ENCODE data around the gene SLC10A3. TPM values are rescaled to one million over a fixed set of nuclear protein-coding genes. Genes with fewer than 3 reads are reported as not detected.
A peak's percentile ranks its signal among the peaks of the same experiment; 100 is the strongest.

The SLC10A3 gene, protein sequence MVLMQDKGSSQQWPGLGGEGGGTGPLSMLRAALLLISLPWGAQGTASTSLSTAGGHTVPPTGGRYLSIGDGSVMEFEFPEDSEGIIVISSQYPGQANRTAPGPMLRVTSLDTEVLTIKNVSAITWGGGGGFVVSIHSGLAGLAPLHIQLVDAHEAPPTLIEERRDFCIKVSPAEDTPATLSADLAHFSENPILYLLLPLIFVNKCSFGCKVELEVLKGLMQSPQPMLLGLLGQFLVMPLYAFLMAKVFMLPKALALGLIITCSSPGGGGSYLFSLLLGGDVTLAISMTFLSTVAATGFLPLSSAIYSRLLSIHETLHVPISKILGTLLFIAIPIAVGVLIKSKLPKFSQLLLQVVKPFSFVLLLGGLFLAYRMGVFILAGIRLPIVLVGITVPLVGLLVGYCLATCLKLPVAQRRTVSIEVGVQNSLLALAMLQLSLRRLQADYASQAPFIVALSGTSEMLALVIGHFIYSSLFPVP
- 10.4 and 10.9 TPM in 2 replicates for total RNA-seq
- long read RNA-seq, partial matches to known transcripts = 0 of 3 reads
- long read RNA-seq, other reads (novel, unspliced or antisense) = 0 of 3 reads

- H3K9me3 Mint-ChIP-seq (ENCODE audit: low read depth) = peaks cover 6% of the 10 kb centered on the region
- H3K4me1 Mint-ChIP-seq (ENCODE audit: low read depth) = peaks cover 3% of the 10 kb centered on the region
- H3K36me3 Mint-ChIP-seq (ENCODE audit: insufficient read depth) = peaks cover 2% of the 10 kb centered on the region
- H3K27ac Mint-ChIP-seq = peak within 1 kb of the TSS; percentile 98
- TF ChIP-seq CTCF (IDR thresholded peaks at IDR 0.05; ENCODE audit: unreplicated experiment) = no peak
- peak within 1 kb of the TSS; percentile 78 for H3K4me3 Mint-ChIP-seq (ENCODE audit: low read depth)
- no peaks in the 10 kb centered on the region for H3K27me3 Mint-ChIP-seq
- peak; percentile 81 for DNase-seq (ENCODE audit: low spot score, unreplicated experiment)
These were observed at the start of gene SLC10A3 for GRCh38 chrX:154490414-154491083. TSS of gene SLC10A3 (minus strand) at chrX:154490629. CDS start at chrX:154488940, 1,689 bp downstream.

GRCh38 chrX:154539077-154539476, 48.6 kb upstream of the SLC10A3 start:
- Mint-ChIP-seq H3K4me3 (ENCODE audit: low read depth) (no peak overlapping the region), H3K27me3 (no peaks in the 10 kb centered on the region), H3K4me1 (ENCODE audit: low read depth) (no peaks in the 10 kb centered on the region), H3K36me3 (ENCODE audit: insufficient read depth) (peaks cover 4% of the 10 kb centered on the region), H3K27ac (no peak overlapping the region), H3K9me3 (ENCODE audit: low read depth) (peaks cover 7% of the 10 kb centered on the region)
- TF ChIP-seq CTCF (IDR thresholded peaks at IDR 0.05; ENCODE audit: unreplicated experiment) = no peak
- DNase-seq (ENCODE audit: low spot score, unreplicated experiment) = no peak

GRCh38 chrX:154535892-154536291, 45.5 kb upstream of the SLC10A3 start:
- DNase-seq (ENCODE audit: low spot score, unreplicated experiment) = no peak
- TF ChIP-seq CTCF (IDR thresholded peaks at IDR 0.05; ENCODE audit: unreplicated experiment) = no peak
- Mint-ChIP-seq H3K27ac (no peak overlapping the region), H3K36me3 (ENCODE audit: insufficient read depth) (peaks cover 7% of the 10 kb centered on the region), H3K27me3 (no peaks in the 10 kb centered on the region), H3K4me3 (ENCODE audit: low read depth) (no peak overlapping the region), H3K4me1 (ENCODE audit: low read depth) (no peaks in the 10 kb centered on the region), H3K9me3 (ENCODE audit: low read depth) (peaks cover 5% of the 10 kb centered on the region)

DNA sequence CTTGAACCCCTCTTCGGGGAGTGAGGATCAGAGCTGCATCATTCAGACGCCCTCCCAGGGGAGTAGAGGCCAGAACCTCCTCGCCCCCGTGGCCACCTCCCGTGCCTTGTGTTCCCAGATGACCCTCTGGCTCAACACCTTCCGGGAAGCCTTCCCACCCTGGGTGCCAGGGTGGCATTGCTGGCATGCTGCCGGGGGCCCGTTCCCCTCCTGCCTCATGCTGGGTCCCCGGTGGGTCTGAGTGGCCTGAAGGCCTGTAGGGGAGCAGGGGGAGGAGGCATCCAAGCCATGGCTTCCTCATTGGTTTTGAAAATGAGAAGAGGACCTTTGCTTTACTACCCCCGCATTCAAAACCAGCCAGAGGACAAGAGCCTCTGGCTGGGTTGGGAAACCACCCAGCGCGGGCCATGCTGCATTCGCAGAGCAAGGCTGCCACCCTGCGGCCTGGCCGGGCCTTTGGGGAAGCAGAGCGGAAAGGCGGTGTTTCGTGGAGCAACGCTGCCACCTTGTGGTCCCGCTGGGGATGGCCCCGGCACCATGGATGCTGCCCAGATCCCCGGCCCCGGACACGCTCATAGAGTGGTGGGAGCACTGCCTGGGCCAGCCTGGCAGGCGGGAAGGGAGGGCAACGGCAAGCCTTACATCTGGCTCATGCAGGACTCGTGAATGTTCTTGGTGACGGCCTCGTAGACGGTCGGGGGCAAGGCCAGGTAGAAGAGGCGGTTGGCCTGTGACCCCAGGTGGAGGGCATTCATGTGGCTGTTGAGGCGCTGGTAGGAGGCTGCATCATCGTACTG, 44.3 kb upstream of the SLC10A3 start:
- peak; percentile 92 for TF ChIP-seq CTCF (IDR thresholded peaks at IDR 0.05; ENCODE audit: unreplicated experiment)
- peaks cover 5% of the 10 kb centered on the region for H3K9me3 Mint-ChIP-seq (ENCODE audit: low read depth)
- peak; percentile 81 for DNase-seq (ENCODE audit: low spot score, unreplicated experiment)
- peaks cover 7% of the 10 kb centered on the region for H3K36me3 Mint-ChIP-seq (ENCODE audit: insufficient read depth)
- H3K27me3 Mint-ChIP-seq = no peaks in the 10 kb centered on the region
- no peak overlapping the region for H3K4me3 Mint-ChIP-seq (ENCODE audit: low read depth)
- H3K4me1 Mint-ChIP-seq (ENCODE audit: low read depth) = no peaks in the 10 kb centered on the region
- peak overlapping the region; percentile 29 for H3K27ac Mint-ChIP-seq

DNA sequence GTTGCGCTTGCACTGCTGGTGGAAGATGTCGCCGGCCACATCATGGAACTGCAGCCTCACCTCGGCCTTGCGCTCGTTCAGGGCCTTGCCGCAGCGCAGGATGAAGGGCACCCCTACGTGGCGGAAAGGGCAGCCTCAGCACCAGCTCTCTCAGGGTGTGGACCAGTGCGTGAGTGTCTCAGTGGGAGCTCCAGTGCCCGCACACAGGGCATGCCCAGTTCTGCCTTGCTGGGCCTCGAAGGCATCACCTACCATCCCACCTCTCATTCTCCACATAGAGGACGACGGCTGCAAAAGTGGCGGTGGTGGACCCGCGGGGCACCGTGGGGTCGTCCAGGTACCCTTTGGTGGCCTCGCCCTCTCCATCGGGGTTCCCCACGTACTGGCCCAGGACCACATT, 42.3 kb upstream of the SLC10A3 start:
- Mint-ChIP-seq H3K36me3 (ENCODE audit: insufficient read depth) (peaks cover 3% of the 10 kb centered on the region), H3K4me1 (ENCODE audit: low read depth) (no peaks in the 10 kb centered on the region), H3K4me3 (ENCODE audit: low read depth) (no peak overlapping the region), H3K9me3 (ENCODE audit: low read depth) (no peaks in the 10 kb centered on the region), H3K27me3 (no peaks in the 10 kb centered on the region), H3K27ac (no peak overlapping the region)
- DNase-seq (ENCODE audit: low spot score, unreplicated experiment) = no peak
- no peak for TF ChIP-seq CTCF (IDR thresholded peaks at IDR 0.05; ENCODE audit: unreplicated experiment)

Measured in progenitor cell of endocrine pancreas (in vitro differentiated cells).